ENCODE results near the gene RABGAP1L. TPM values are rescaled to one million over a fixed set of nuclear protein-coding genes. Genes with fewer than 3 reads are reported as not detected.
A peak's percentile ranks its signal among the peaks of the same experiment; 100 is the strongest.

Gene RABGAP1L
- total and polyA plus RNA-seq, 12 donors = 13.0 to 167 (median 109) TPM

- Histone ChIP-seq H3K36me3 (peaks cover 0 to 9% (median 0%) of the 10 kb centered on the region in 9 donors), H3K4me1 (peaks cover 0 to 21% (median 8%) of the 10 kb centered on the region in 9 donors), H3K9me3 (peaks cover 0 to 7% (median 0%) of the 10 kb centered on the region in 11 donors), H3K27ac (no peak overlapping the region), H3K27me3 (no peaks in the 10 kb centered on the region), H3K4me3 (no peak overlapping the region)
- ATAC-seq = no peak
- intact Hi-C loops (cut with DNase I) = loop anchor here in 8 of 10 donors (2.0 to 10.0 kb wide), 9 partner anchors 53 to 791 kb away; partner anchors contain the start of gene RC3H1 (in 2 of the 8)
- TF ChIP-seq CTCF (IDR thresholded peaks at IDR 0.05) = no peak
- DNase-seq = no peak
- WGBS, 2 donors = 89 to 93% methylated on average over 2 of the region's 2 CpGs
Measured at GRCh38 chr1:174215766-174216165, 56.4 kb downstream of the RABGAP1L start.

GRCh38 chr1:174217248-174217647 is 57.9 kb downstream of the RABGAP1L start:
- Histone ChIP-seq H3K27me3 (no peaks in the 10 kb centered on the region), H3K36me3 (peaks cover 0 to 24% (median 0%) of the 10 kb centered on the region in 9 donors), H3K9me3 (peaks cover 0 to under 1% (median 0%) of the 10 kb centered on the region in 11 donors), H3K4me3 (no peak overlapping the region), H3K4me1 (peaks cover 0 to 21% (median 8%) of the 10 kb centered on the region in 9 donors), H3K27ac (peak overlapping the region in 2 of 10 donors; percentile 0 to 35)
- no peak for ATAC-seq
- no peak for TF ChIP-seq CTCF (IDR thresholded peaks at IDR 0.05)
- intact Hi-C loops (cut with DNase I) = loop anchor here in 8 of 10 donors (2.0 to 10.0 kb wide), 9 partner anchors 55 to 792 kb away; partner anchors contain the start of gene RC3H1 (in 2 of the 8)
- 25 to 29% methylated on average over 3 of the region's 3 CpGs for WGBS, 2 donors
- no peak for DNase-seq

DNA sequence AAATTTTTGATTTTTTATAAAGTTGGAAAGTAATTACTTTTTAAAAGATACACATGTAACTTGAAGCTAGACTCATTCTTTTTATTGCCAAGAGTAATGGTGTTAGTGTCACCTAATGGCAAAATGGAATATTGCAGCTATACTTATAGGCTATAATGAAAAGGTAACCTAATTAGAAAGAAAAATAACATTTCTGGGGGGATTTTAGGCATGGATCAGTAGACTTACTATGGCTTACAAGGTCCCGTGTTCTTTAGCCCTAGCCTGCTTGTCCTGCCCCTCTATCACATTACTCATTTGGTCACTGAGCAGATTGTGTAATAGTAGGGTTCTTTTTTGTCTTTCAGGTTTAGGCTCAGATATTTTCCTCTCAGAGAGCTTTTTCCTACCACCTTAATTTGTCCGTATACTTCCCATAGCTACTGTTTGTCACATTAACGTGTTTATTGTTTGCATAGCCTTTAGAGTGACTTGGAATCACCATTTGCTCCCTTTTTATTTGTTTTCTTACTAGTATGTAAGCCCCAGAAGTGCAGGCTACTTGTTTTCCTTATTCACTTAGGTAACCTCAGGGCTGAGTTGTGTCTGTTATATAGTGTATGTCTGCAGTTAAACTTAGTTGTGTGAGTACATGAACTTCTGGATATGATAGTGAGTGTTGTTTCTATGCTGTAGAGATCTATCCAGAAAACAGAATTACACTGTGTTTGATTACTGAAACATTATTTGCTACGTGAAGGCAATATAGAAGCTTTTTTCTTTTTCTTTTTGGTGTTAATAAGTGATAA is 58.7 kb downstream of the RABGAP1L start:
- Histone ChIP-seq H3K4me1 (peaks cover 0 to 21% (median 8%) of the 10 kb centered on the region in 9 donors), H3K4me3 (no peak overlapping the region), H3K27me3 (no peaks in the 10 kb centered on the region), H3K27ac (peak overlapping the region in 1 of 10 donors; percentile 35), H3K9me3 (peaks cover 0 to 8% (median 0%) of the 10 kb centered on the region in 11 donors), H3K36me3 (peaks cover 0 to 30% (median 0%) of the 10 kb centered on the region in 9 donors)
- WGBS, 2 donors = 43 to 46% methylated on average over 4 of the region's 4 CpGs
- ATAC-seq (peak in 7 of 8 donors; percentile 16 to 74 (median 52)), DNase-seq (no peak)
- intact Hi-C loops (cut with DNase I) = loop anchor here in 8 of 10 donors (2.0 to 10.0 kb wide), 9 partner anchors 56 to 793 kb away; partner anchors contain the start of gene RC3H1 (in 2 of the 8)
- TF ChIP-seq CTCF (IDR thresholded peaks at IDR 0.05) = peak; percentile 51 to 84 (median 75)

DNA sequence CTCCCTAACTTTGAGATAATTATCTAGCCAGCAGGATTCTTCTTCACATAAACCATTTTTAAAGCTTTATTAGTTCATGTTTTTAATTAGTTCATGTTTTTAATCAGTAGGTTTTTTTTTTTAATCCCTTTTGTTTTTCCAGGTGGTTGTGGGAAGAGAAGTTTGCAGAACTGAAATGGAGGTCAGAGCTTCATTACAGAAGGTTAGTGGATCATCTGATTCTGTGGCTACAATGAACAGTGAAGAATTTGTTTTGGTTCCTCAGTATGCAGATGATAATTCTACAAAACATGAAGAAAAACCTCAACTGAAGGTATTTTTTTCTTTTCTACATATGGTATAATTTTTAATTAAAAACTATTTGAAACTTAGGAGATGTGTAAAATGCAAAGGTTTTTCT is 59.7 kb downstream of the RABGAP1L start:
- Histone ChIP-seq H3K36me3 (peaks cover 0 to 39% (median 0%) of the 10 kb centered on the region in 9 donors), H3K4me1 (peaks cover 0 to 21% (median 8%) of the 10 kb centered on the region in 9 donors), H3K9me3 (peaks cover 0 to 9% (median 0%) of the 10 kb centered on the region in 11 donors), H3K27me3 (no peaks in the 10 kb centered on the region), H3K27ac (no peak overlapping the region), H3K4me3 (no peak overlapping the region)
- DNase-seq (no peak), ATAC-seq (no peak)
- intact Hi-C loops (cut with DNase I) = loop anchor here in 7 of 10 donors (5.0 to 10.0 kb wide), 8 partner anchors 57 to 794 kb away; partner anchors contain the start of gene RC3H1 (in 2 of the 7)
- TF ChIP-seq CTCF (IDR thresholded peaks at IDR 0.05) = no peak
